Sciatic nerve (tissue), 2 donors: ENCODE results near the gene SLC16A13. TPM values are rescaled to one million over a fixed set of nuclear protein-coding genes. Genes with fewer than 3 reads are reported as not detected.
A peak's percentile ranks its signal among the peaks of the same experiment; 100 is the strongest.
"Not testable (repeated sequence)": the region's sequence is repeated elsewhere in the genome, so short reads cannot be mapped to it uniquely, and the experiment has no call there.

ENCODE experiments used
- ATAC-seq: fragments of 200-7000 bp; cut with Tn5 transposase; one replicate; pipeline ENCODE4 v1.9.1; 2020; ENCODE audit warnings: mild to moderate bottlenecking, moderate library complexity
- DNase-seq: peaks from one replicate; pipeline ENCODE4 v3.0.0-alpha.2; 2020; ENCODE audit warnings: low spot score
- intact Hi-C: fragments of 100-400 bp; cut with DNase I; formaldehyde crosslinking; loops from one replicate; pipeline ENCODE4 v1.14.2; 2022
- total RNA-seq: library from RNA; stranded (reverse); fragmentation: NEBNext Ultra II Directional; extraction: Animal tissue kit (Norgen Biotek cat#: 25700); gene quantifications from one replicate; pipeline ENCODE4 v1.2.1, GENCODE V29; 2021
- donor health status: DM: no; HTN: no; CAD: no.
- donor health status: DM: no; HTN: no; CAD: no.

SLC16A13 gene
- total RNA-seq, 1 donor from 2014 or later = 1.8 TPM

DNA sequence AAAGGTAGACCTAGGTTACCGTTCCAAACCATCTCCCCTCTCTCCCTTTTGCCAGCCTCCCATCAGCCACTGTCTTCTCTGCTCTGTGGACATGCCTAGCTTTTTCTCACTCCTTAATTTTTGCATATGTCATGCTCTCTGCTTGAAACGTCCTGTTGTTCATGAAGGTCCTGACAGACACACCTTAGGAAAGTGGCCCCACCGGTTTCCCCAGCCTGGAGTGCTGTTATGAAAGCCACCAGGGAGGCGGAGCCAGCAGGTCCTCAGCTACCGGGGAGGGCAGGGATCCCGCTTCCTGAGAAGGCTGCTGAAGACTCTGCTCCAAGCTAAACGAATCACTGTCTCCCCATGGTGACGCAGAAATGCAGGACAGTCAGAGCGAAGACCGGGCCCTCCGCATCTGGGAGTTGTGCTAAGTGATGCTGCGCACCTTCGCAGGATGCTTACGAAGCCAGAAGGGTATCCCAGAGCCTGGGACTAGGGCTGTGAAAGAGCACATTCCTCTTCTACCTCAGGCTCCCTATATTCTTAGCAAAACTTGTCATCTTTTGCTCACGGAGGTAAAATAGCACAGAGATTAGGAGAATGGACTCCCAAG lies 10.4 kb downstream of the SLC16A13 start:
- ATAC-seq = peak; percentile 5
- DNase-seq = no peak
- intact Hi-C loops = loop anchor here (5.0 kb wide), 1 partner anchor 91 kb away; no protein-coding TSS in a partner anchor

DNA sequence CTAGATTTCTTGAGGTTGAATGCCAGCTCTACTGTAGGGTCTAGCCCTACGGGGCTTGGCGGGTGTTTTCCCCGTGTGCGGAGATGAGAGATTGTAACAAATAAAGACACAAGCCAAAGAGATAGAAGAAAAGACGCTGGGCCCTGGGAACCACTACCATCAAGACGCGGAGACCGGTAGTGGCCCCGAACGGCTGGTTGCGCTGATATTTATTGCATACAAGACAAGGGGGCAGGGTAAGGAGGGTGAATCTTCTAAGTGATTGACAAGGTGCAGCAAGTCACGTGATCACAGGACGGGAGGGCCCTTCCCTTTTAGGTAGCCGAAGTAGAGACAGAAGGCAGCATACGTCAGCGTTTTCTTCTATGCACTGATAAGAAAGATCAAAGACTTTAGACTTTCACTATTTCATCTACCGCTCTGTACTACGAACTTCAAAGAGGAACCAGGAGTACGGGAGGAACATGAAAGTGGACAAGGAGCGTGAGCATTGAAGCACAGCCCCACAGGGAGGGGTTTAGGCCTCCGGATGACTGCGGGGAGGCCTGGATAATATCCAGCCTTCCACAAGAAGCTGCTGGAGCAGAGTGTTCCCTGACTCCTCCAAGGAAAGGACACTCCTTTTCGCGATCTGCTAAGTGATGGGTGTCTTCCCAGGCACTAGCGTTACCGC lies 11.0 kb downstream of the SLC16A13 start:
- ATAC-seq = not testable (repeated sequence)
- intact Hi-C loops = loop anchor here (5.0 kb wide), 1 partner anchor 90 kb away; no protein-coding TSS in a partner anchor

DNA sequence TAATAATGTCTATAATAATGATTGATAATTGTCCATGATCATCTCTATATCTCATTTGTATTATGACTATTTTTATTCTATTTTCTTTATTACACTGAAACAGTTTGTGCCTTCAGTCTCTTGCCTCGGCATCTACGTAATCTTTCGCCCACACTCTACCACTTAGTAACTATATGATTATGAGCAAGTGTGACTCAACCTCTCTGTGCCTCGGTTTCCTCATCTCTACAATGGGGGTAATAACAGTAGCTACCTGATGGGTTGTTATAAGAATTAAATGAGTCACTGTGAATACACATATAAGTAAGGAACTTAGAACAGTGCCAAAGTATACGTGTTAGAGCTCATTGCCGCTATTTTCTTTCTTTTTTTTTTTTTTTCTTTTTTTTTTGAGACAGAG lies 11.8 kb downstream of the SLC16A13 start:
- intact Hi-C loops = loop anchor here (5.0 kb wide), 1 partner anchor 90 kb away; no protein-coding TSS in a partner anchor
- ATAC-seq (no peak), DNase-seq (no peak)

More for the DNA sequence above, 11.0 kb downstream of the SLC16A13 start:
- DNase-seq = not testable (repeated sequence)

GRCh38 chr17:7048968-7049367 lies 13.2 kb downstream of the SLC16A13 start:
- DNase-seq (no peak), ATAC-seq (no peak)
- intact Hi-C loops = loop anchor here (5.0 kb wide), 1 partner anchor 88 kb away; no protein-coding TSS in a partner anchor

DNA sequence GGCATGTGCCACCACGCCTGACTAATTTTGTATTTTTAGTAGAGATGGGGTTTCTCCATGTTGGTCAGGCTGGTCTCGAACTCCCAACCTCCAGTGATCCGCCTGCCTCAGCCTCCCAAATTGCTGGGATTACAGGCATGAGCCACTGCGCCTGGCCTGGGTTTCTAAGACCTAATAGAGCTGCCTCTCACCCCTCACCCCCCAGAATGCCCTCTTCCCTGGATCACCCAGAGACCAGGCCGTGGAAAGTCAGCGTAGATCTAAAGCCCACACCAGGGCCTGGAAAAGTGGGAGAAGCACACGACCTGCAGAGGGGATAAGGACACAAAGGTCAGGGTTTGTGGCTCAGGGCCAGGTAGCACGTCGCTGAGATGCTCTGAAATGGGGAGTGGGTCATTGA lies 14.8 kb downstream of the SLC16A13 start:
- ATAC-seq, intact Hi-C loops, DNase-seq: not testable (repeated sequence)

DNA sequence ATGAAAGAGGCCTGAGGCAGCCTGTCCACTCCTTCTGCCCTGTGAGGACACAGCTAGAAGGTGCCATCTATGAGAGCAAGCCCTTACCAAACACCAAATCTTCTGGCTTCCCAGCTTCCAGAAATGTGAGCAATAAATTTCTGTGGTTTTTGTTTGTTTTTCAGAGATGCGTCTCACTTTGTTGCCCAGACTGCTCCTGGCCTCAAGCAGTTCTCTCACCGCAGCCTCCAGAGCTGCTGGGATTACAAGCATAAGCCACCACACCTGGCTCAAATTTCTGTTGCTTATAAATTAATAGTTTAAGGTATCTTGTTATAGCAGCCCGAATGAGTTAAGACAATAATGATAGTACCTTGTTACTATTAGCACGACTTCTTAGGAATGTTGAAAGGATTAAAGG lies 20.6 kb downstream of the SLC16A13 start:
- intact Hi-C loops = no loop called here
- ATAC-seq (no peak), DNase-seq (no peak)

DNA sequence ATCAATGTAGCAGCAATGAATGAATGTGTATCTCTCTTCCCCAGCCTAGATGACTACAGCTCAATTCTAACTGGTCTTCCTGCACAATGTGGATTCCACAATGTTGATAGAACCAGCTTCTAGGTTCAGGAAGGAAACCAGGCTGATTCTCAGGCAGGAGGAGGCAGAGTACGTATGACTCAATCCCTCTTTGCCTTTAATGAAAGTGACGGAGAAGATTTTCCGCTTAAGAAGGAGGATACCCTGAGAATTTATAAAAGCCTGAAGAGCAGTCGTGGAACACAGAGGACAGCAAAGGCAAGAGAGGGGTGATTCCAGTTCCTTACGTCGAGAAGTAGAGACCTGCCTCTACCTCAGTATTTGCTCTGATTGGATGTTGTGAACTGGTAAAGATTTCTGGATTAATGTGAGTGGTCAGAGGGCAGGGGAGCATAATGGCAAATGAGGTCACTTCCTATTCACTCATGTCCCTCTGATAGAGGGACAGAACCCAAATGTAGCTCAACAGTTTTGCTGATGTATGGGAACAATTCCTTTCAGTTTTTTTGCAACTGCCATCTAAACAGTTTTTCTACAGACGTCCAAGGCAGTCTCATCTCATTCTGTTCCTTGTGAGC lies 23.1 kb downstream of the SLC16A13 start:
- DNase-seq = no peak
- ATAC-seq = no peak
- intact Hi-C loops = no loop called here

DNA sequence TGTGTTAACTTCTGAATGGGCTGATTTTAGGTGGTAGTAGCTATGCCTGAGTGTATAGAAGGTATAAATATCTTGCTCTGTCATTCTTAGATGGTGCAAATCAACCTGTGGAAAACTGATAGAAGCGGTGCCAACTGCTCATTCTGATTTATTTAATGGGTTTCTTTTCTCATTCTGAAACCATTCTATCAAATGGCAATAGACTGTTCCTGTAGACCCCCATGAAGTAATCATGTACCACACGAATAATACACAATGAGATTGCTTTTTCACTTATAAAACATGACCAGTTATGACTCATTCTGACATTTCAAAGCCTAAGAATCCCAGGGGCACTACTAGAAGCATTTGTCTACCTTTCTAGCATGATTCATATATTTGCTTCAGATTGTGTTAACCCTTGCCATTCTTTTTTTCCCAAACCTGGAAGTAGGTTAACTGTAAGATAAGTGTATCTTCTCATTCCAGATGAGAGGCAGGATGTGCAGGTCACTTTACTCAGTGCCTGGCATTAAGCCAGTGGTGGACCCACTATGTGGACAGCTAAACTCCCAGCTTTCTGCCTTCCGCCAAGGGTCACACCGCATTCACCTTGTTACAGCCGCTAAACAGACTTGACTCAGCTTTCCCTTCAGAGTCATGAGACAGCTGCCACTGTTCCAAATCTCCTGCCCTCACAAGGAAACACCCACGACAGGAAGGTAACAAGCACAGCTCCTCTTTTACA lies 24.5 kb downstream of the SLC16A13 start:
- ATAC-seq (no peak), DNase-seq (no peak)
- intact Hi-C loops = no loop called here

GRCh38 chr17:7063518-7064094 lies 27.8 kb downstream of the SLC16A13 start:
- ATAC-seq = no peak

DNA sequence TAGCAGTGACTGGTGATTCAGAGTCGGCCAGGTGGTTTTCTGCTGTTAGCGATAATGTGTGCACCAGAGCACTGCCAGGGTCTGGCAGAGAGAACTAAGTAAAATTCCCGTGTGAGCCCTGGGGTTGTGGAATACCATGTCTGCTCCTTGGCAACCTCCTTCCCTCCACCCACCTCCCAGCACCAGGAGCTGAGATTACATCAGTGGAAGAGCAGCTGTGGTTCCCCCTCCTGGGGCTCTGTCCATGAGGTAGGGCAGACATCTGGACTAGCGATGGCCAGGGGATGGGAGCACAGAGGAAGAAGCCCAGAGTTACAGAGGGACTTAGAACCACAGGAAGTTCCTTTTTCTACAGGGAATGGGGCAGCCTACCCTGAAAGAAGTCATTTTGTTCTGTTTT lies 28.4 kb downstream of the SLC16A13 start:
- intact Hi-C loops = no loop called here
- ATAC-seq = no peak

More at GRCh38 chr17:7063518-7064094, 27.8 kb downstream of the SLC16A13 start:
- no peak for DNase-seq
- intact Hi-C loops = no loop called here

GRCh38 chr17:7067198-7067597 lies 31.4 kb downstream of the SLC16A13 start:
- DNase-seq = no peak
- no peak for ATAC-seq
- intact Hi-C loops = no loop called here

More for the DNA sequence above, 28.4 kb downstream of the SLC16A13 start:
- no peak for DNase-seq

DNA sequence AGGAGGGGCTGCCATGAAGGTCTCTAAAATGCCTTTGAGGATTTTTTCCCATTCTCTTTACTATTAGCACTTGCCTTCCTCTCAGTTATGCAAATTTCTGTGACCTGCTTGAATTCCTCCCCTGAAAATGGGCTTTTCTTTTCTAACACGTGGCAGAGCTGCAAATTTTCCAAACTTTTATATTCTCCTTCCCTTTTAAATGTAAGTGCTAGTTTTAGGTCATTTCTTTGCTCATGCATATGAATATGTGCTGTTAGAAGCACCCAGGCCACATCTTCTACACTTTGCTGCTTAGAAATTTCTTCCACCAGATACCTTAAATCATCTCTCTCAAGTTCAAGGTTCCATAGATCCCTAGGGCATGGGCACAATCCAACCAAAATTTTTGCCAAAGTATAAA lies 32.5 kb downstream of the SLC16A13 start:
- no peak for ATAC-seq
- intact Hi-C loops = no loop called here

GRCh38 chr17:7070712-7071111 lies 34.9 kb downstream of the SLC16A13 start:
- intact Hi-C loops = no loop called here
- DNase-seq (no peak), ATAC-seq (no peak)

More for the DNA sequence above, 32.5 kb downstream of the SLC16A13 start:
- DNase-seq = no peak

DNA sequence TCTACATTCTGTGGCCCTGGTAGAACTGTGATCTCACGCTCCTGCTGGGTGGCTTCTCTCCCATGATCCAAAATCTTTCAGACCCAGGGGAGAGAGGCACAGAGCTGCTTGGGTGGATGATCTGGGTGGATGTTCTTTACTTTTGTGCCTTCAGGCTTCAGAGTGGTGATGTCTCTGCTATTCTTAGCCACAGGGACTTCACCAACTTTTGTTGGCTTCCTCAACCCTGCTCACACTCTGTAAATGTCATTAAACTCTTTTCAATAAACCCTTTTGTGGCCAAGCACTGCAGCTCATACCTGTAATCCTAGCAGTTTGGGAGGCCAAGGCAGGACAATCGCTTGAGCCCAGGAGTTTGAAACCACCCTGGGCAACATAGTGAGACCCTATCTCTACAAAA lies 36.6 kb downstream of the SLC16A13 start:
- DNase-seq (no peak), ATAC-seq (no peak)
- intact Hi-C loops = no loop called here

- ATAC-seq (no peak), DNase-seq (no peak)
- intact Hi-C loops = no loop called here
Measured at GRCh38 chr17:7074931-7075330, 39.1 kb downstream of the SLC16A13 start.

DNA sequence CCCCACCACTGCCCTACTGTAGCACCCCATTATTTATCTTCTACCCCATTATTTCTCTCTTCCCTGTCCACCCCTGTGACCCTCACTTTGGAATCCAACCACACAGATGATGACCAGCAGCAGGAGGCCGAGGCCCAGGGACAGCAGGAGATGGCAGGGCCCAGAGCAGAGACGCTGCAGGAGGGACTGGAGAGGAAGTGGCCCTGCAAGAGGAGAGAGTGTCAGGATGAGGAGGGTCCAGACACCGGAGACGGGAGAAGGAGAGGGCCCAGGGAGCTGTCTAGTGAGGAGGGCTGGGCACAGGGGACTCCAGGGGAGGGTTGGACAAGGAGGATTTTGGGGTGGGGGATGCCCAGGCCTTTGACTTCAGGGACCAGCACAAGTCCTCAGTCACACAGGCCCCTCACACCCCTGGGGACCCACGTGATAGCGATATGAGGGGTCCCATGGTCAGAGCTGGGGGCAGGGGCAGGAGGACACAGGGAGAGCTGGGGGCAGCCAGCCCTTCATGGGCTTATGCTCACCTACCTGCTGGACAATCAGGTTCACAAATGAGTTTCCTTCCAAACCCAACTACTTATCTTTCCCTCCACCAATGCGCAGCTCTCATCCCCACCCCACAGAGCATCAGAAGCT lies 42.2 kb downstream of the SLC16A13 start:
- intact Hi-C loops = no loop called here
- ATAC-seq (no peak), DNase-seq (no peak)

DNA sequence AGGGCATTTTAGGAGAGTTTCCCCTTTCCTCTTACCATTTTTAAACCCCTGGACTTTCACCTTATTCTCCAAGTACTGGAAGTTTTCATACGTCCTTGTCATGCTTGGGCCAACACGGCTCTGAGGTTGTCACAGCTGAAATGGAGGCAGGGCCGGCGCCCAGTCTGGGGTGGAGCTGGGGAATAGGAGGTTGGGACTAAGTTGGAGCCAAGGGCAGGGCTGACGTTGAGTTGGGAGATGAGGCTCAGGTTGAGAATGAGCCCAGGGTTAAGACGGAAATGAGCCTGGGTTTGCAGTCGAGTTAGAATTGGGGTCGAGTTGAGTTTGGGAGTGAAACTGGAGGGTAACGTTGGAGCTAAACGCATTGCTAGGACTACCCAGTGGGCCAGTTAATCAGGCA lies 42.9 kb downstream of the SLC16A13 start:
- intact Hi-C loops = no loop called here
- no peak for DNase-seq
- no peak for ATAC-seq

GRCh38 chr17:7079581-7080455 lies 44.0 kb downstream of the SLC16A13 start, which contains the start of gene CLEC10A:
Gene CLEC10A, minus strand, starts transcription at chr17:7080251. Its CDS starts 1,439 bp downstream, at chr17:7078812.
- intact Hi-C loops = no loop called here
- DNase-seq (no peak), ATAC-seq (peak; percentile 54)
